IPS-11a (cell line): ENCODE data around the gene LEO1.
A peak's percentile ranks its signal among the peaks of the same experiment; 100 is the strongest.

Experiments
- H3K4me3 ChIP-seq: one replicate; pipeline ENCODE4 v1.5.1; 2013; ENCODE audit warnings: low read depth, low read length, control low read depth

The LEO1 gene

GRCh38 chr15:51971375-51972133 lies at the start of gene LEO1:
Gene LEO1, minus strand, starts transcription at chr15:51971778. Its CDS starts 33 bp downstream, at chr15:51971745.
- peak within 1 kb of the TSS; percentile 95 for H3K4me3 ChIP-seq

- peak overlapping the region; percentile 86 for H3K4me3 ChIP-seq
Observed at GRCh38 chr15:52021128-52021671, 49.6 kb upstream of the LEO1 start.

GRCh38 chr15:52020221-52021085 lies 48.9 kb upstream of the LEO1 start:
- H3K4me3 ChIP-seq, result peak overlapping the region; percentile 86

- peak overlapping the region; percentile 86 for H3K4me3 ChIP-seq
Observed at GRCh38 chr15:52019394-52020220, 48.0 kb upstream of the LEO1 start.

- H3K4me3 ChIP-seq, result peak within 1 kb of the TSS; percentile 86
Observed at GRCh38 chr15:52018693-52019393, 47.3 kb upstream of the LEO1 start, which contains the start of gene MAPK6. Gene MAPK6, plus strand, starts transcription at chr15:52019219. Its CDS starts 27,242 bp downstream, at chr15:52046461.

GRCh38 chr15:52018244-52018643 lies 46.7 kb upstream of the LEO1 start:
- H3K4me3 ChIP-seq, result peak overlapping the region; percentile 74

GRCh38 chr15:52016316-52016715 lies 44.7 kb upstream of the LEO1 start:
- no peak overlapping the region for H3K4me3 ChIP-seq

GRCh38 chr15:52014616-52015015 lies 43.0 kb upstream of the LEO1 start:
- H3K4me3 ChIP-seq, result no peak overlapping the region

GRCh38 chr15:52013151-52013791 lies 41.7 kb upstream of the LEO1 start:
- H3K4me3 ChIP-seq, result no peak overlapping the region

GRCh38 chr15:52012210-52012609 lies 40.6 kb upstream of the LEO1 start:
- H3K4me3 ChIP-seq, result no peak overlapping the region

- H3K4me3 ChIP-seq, result no peak overlapping the region
Observed at GRCh38 chr15:52011711-52012144, 40.1 kb upstream of the LEO1 start.

GRCh38 chr15:52010633-52011595 lies 39.3 kb upstream of the LEO1 start:
- no peak overlapping the region for H3K4me3 ChIP-seq

GRCh38 chr15:52008698-52009434 lies 37.3 kb upstream of the LEO1 start:
- H3K4me3 ChIP-seq, result no peak overlapping the region

- no peak overlapping the region for H3K4me3 ChIP-seq
Observed at GRCh38 chr15:52008359-52008697, 36.8 kb upstream of the LEO1 start.

GRCh38 chr15:52006702-52007340 lies 35.2 kb upstream of the LEO1 start:
- H3K4me3 ChIP-seq, result no peak overlapping the region

GRCh38 chr15:52005748-52006701 lies 34.4 kb upstream of the LEO1 start:
- no peak overlapping the region for H3K4me3 ChIP-seq
